Mammary epithelial cell (primary cell): Measurements from ENCODE around the gene FABP6.

ENCODE experiments used
- CTCF ChIP-seq, 2 donors: IDR thresholded peaks in 1 of 2; conservative IDR thresholded peaks in 1 of 2; 2 replicates each; pipeline ENCODE4 v1.5.1; 2011 to 2012; ENCODE audit warnings: inconsistent platforms in 2 of 2, low read length in 2 of 2, mild to moderate bottlenecking in 2 of 2, control low read depth in 1 of 2, low read depth in 1 of 2; ENCODE audit not compliant: insufficient read depth in 1 of 2; ENCODE audit errors: extremely low read depth in 1 of 2
- EZH2 ChIP-seq: IDR thresholded peaks from 2 replicates; pipeline ENCODE4 v1.6.1; 2012; ENCODE audit warnings: low read length, inconsistent platforms, borderline replicate concordance

DNA sequence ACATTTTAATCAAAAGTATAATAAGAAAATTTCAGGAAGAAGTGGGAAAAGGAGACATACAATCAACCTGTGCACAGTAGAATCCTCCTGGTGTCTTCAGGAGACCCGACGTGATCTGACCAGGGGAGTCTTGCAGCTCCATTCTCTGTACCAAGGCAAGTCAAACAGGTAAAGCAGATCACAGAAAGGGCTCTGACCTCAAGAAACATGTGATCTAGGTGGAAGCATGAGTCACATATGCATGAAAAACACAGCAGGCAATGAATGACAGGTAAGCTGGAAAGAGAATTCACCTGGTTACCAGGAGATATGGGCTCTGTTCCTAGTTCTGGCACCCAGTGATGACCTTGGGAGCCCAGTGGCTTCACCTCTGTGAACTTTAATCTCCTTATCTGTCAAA is 19.4 kb upstream of the FABP6 start:
- no peak for TF ChIP-seq CTCF (conservative IDR thresholded peaks at IDR 0.05 in 1 of 2, IDR thresholded peaks at IDR 0.05 in 1 of 2; ENCODE audit: extremely low read depth in 1 of 2, insufficient read depth in 1 of 2, low read depth in 1 of 2, low read length in 2 of 2)
- no peak for TF ChIP-seq EZH2
